SU-DHL-6 (cell line): Measurements from ENCODE around the gene TRIM77.
"Not testable (repeated sequence)": the region's sequence is repeated elsewhere in the genome, so short reads cannot be mapped to it uniquely, and the experiment has no call there.

ENCODE experiments used
- H2AFZ ChIP-seq: fragments of 200-600 bp; sonication (generic); 2 replicates; pipeline ENCODE4 v1.6.1; 2014; ENCODE audit warnings: low read depth, mild to moderate bottlenecking, moderate library complexity, mixed read lengths, antibody characterized with exemption, low read length; ENCODE audit not compliant: severe bottlenecking
- H3F3A ChIP-seq: fragments of 200-600 bp; shearing (Covaris generic); 2 replicates; pipeline ENCODE4 v1.6.0; 2016; ENCODE audit warnings: antibody characterized with exemption, mild to moderate bottlenecking; ENCODE audit not compliant: insufficient read depth
- H3K27ac ChIP-seq: fragments of 200-600 bp; sonication (generic); 2 replicates; pipeline ENCODE4 v1.5.1; 2016; ENCODE audit warnings: low read depth, mild to moderate bottlenecking, low read length, moderate library complexity, mixed read lengths
- H3K27me3 ChIP-seq: fragments of 200-600 bp; sonication (generic), shearing (Covaris generic); 2 replicates; pipeline ENCODE4 v1.6.0; 2014; ENCODE audit warnings: mild to moderate bottlenecking, low read length
- H3K36me3 ChIP-seq: fragments of 200-600 bp; sonication (generic); 2 replicates; pipeline ENCODE4 v1.6.1; 2014; ENCODE audit warnings: mild to moderate bottlenecking, low read length, mixed read lengths
- H3K4me2 ChIP-seq: fragments of 300-600, 200-600 bp; shearing (Covaris generic), sonication (generic); 2 replicates; pipeline ENCODE4 v1.6.0; 2014; ENCODE audit warnings: low read length, low read depth, mild to moderate bottlenecking; ENCODE audit not compliant: poor library complexity, severe bottlenecking
- H3K4me3 ChIP-seq: fragments of 200-600 bp; sonication (generic); 2 replicates; pipeline ENCODE4 v1.5.1; 2014; ENCODE audit warnings: antibody characterized with exemption, low read length, mild to moderate bottlenecking, mixed read lengths; ENCODE audit not compliant: insufficient read depth, poor library complexity, severe bottlenecking
- H3K79me2 ChIP-seq: fragments of 200-600 bp; sonication (generic); 2 replicates; pipeline ENCODE4 v1.6.1; 2014; ENCODE audit warnings: mild to moderate bottlenecking, low read length, moderate library complexity; ENCODE audit not compliant: insufficient read depth
- H3K9ac ChIP-seq: fragments of 200-600 bp; sonication (generic); 2 replicates; pipeline ENCODE4 v1.7.0; 2014; ENCODE audit warnings: mild to moderate bottlenecking, low read length
- H3K9me2 ChIP-seq: fragments of 200-600 bp; sonication (generic); replicated peaks from 2 replicates; pipeline ENCODE4 v1.6.1; 2014; ENCODE audit warnings: low read length; ENCODE audit not compliant: insufficient read depth
- H3K9me3 ChIP-seq: fragments of 200-600 bp; sonication (generic); 2 replicates; pipeline ENCODE4 v1.6.1; 2014; ENCODE audit warnings: low read length, mixed read lengths; ENCODE audit not compliant: insufficient read depth
- H4K20me1 ChIP-seq: fragments of 200-600 bp; sonication (generic); 2 replicates; pipeline ENCODE4 v1.6.1; 2014; ENCODE audit warnings: low read depth, mild to moderate bottlenecking, antibody characterized with exemption, low read length, moderate library complexity, mixed read lengths
- EZH2phosphoT487 ChIP-seq: fragments of 200-600 bp; sonication (generic), shearing (Covaris generic); conservative IDR thresholded peaks from 2 replicates; pipeline ENCODE4 v1.6.1; 2018; ENCODE audit warnings: mild to moderate bottlenecking, antibody characterized with exemption, low read length, moderate library complexity, mixed read lengths
- TF ChIP-seq, protein P1 (sequence below): fragments of 200-600 bp; sonication (generic); IDR thresholded peaks from one replicate; pipeline ENCODE4 v1.5.1; 2017; ENCODE audit warnings: antibody characterized with exemption, mild to moderate bottlenecking, low read length, moderate library complexity; ENCODE audit not compliant: insufficient read depth, poor library complexity, severe bottlenecking

The TRIM77 gene

GRCh38 chr11:89737116-89737515 is 27.0 kb downstream of the TRIM77 start:
- H2AFZ ChIP-seq: no peak overlapping the region
- H4K20me1 ChIP-seq: no peaks in the 10 kb centered on the region
- H3K36me3 ChIP-seq: no peaks in the 10 kb centered on the region
- no peaks in the 10 kb centered on the region for H3K27me3 ChIP-seq
- H3K4me3 ChIP-seq: no peak overlapping the region
- no peaks in the 10 kb centered on the region for H3F3A ChIP-seq
- no peak overlapping the region for H3K4me2 ChIP-seq
- no peaks in the 10 kb centered on the region for H3K9me3 ChIP-seq
- H3K27ac ChIP-seq: no peak overlapping the region
- TF ChIP-seq, protein P1, sequence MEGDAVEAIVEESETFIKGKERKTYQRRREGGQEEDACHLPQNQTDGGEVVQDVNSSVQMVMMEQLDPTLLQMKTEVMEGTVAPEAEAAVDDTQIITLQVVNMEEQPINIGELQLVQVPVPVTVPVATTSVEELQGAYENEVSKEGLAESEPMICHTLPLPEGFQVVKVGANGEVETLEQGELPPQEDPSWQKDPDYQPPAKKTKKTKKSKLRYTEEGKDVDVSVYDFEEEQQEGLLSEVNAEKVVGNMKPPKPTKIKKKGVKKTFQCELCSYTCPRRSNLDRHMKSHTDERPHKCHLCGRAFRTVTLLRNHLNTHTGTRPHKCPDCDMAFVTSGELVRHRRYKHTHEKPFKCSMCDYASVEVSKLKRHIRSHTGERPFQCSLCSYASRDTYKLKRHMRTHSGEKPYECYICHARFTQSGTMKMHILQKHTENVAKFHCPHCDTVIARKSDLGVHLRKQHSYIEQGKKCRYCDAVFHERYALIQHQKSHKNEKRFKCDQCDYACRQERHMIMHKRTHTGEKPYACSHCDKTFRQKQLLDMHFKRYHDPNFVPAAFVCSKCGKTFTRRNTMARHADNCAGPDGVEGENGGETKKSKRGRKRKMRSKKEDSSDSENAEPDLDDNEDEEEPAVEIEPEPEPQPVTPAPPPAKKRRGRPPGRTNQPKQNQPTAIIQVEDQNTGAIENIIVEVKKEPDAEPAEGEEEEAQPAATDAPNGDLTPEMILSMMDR: no peak
- no peak for TF ChIP-seq EZH2phosphoT487
- no peaks in the 10 kb centered on the region for H3K79me2 ChIP-seq
- H3K9ac ChIP-seq: no peak overlapping the region
- no peaks in the 10 kb centered on the region for H3K9me2 ChIP-seq

GRCh38 chr11:89741406-89741805 is 31.3 kb downstream of the TRIM77 start:
- H3K9me3 ChIP-seq, H3K4me2 ChIP-seq, H3F3A ChIP-seq, H3K9me2 ChIP-seq, H3K4me3 ChIP-seq, H4K20me1 ChIP-seq, H3K9ac ChIP-seq, H3K36me3 ChIP-seq, H2AFZ ChIP-seq, H3K27ac ChIP-seq, H3K79me2 ChIP-seq, H3K27me3 ChIP-seq: not testable (repeated sequence)

- not testable (repeated sequence) for H3K4me3 ChIP-seq, H3K9me2 ChIP-seq, H2AFZ ChIP-seq, H3K79me2 ChIP-seq, H3K27me3 ChIP-seq, H3K9ac ChIP-seq, H3K36me3 ChIP-seq, H3K4me2 ChIP-seq, H3K27ac ChIP-seq, H4K20me1 ChIP-seq, H3F3A ChIP-seq, H3K9me3 ChIP-seq
Observed at GRCh38 chr11:89744158-89744557, 34.1 kb downstream of the TRIM77 start.

DNA sequence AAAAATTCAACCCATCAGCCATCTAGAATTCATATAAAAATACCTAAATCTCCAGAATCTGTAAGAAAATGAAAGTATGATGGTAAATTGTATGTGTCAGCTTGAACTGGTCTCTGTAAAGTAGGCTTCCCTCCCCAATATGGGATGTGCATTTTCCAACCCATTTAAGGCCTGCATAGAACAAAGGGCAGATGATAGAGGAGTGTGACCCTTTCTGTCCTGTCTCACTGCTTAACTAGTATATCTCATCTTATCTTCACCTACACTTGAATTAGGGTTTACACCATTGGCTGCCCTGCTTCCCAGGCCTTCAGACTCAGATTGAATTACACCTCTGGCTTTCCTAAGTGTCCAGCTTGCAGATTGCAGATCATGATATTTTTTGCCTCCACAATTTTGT is 40.7 kb downstream of the TRIM77 start:
- not testable (repeated sequence) for H3K79me2 ChIP-seq, H3K27me3 ChIP-seq, H3K36me3 ChIP-seq, H2AFZ ChIP-seq, H3K9ac ChIP-seq, H3K27ac ChIP-seq, H3K9me2 ChIP-seq, H3K9me3 ChIP-seq, H3F3A ChIP-seq, H3K4me3 ChIP-seq, H4K20me1 ChIP-seq, H3K4me2 ChIP-seq
